HG02642 (cell line): Measurements from ENCODE around the gene RHOT1.

ENCODE experiments used
- ATAC-seq: cut with Tn5 transposase; IDR thresholded peaks from one replicate; pipeline ENCODE4 v1.9.1; 2021; ENCODE audit warnings: mild to moderate bottlenecking; ENCODE audit not compliant: unreplicated experiment, poor library complexity

Gene RHOT1

GRCh38 chr17:32266051-32266388, 123.7 kb downstream of the RHOT1 start:
- ATAC-seq: no peak

- no peak for ATAC-seq
These were observed 124.3 kb downstream of the RHOT1 start for GRCh38 chr17:32266389-32267301.

GRCh38 chr17:32267690-32268205, 125.4 kb downstream of the RHOT1 start:
- no peak for ATAC-seq

GRCh38 chr17:32268734-32269288, 126.5 kb downstream of the RHOT1 start:
- no peak for ATAC-seq

GRCh38 chr17:32269377-32269776, 127.1 kb downstream of the RHOT1 start:
- ATAC-seq: no peak

- no peak for ATAC-seq
These were observed 129.5 kb downstream of the RHOT1 start for GRCh38 chr17:32271844-32272243.

GRCh38 chr17:32274101-32274500, 131.8 kb downstream of the RHOT1 start:
- ATAC-seq: no peak

- no peak for ATAC-seq
These were observed 132.3 kb downstream of the RHOT1 start for GRCh38 chr17:32274643-32275042.
